GM19395 (cell line): Measurements from ENCODE around the gene AQP2.

Experiments
- ATAC-seq: cut with Tn5 transposase; IDR thresholded peaks from one replicate; pipeline ENCODE4 v1.9.1; 2021; ENCODE audit warnings: mild to moderate bottlenecking, moderate library complexity; ENCODE audit not compliant: unreplicated experiment

Gene AQP2

GRCh38 chr12:49954863-49955830 lies 4.6 kb downstream of the AQP2 start:
- ATAC-seq, result no peak

GRCh38 chr12:49955899-49956662 lies 5.5 kb downstream of the AQP2 start:
- no peak for ATAC-seq

- ATAC-seq, result no peak
These were observed 6.4 kb downstream of the AQP2 start for GRCh38 chr12:49956663-49957569.

DNA sequence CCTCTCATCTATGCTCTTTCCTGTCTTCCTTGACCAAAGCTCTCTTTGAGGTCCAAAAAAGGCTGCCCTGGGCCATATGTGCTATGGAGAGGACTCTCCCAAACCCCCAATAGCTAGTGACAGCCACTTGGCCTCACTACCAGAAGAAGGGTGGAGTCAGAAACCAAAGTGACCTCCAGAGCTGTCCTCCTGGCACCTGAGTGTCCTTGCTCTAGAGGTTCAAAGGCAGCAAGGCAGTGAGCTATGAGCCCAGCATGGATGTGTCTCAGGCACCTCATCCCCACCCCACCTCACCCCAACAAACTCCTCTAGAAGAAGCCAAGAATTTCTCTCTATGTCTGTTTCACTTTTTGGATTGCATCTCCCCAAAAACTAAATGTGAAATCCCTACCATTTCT lies 7.0 kb downstream of the AQP2 start:
- no peak for ATAC-seq

DNA sequence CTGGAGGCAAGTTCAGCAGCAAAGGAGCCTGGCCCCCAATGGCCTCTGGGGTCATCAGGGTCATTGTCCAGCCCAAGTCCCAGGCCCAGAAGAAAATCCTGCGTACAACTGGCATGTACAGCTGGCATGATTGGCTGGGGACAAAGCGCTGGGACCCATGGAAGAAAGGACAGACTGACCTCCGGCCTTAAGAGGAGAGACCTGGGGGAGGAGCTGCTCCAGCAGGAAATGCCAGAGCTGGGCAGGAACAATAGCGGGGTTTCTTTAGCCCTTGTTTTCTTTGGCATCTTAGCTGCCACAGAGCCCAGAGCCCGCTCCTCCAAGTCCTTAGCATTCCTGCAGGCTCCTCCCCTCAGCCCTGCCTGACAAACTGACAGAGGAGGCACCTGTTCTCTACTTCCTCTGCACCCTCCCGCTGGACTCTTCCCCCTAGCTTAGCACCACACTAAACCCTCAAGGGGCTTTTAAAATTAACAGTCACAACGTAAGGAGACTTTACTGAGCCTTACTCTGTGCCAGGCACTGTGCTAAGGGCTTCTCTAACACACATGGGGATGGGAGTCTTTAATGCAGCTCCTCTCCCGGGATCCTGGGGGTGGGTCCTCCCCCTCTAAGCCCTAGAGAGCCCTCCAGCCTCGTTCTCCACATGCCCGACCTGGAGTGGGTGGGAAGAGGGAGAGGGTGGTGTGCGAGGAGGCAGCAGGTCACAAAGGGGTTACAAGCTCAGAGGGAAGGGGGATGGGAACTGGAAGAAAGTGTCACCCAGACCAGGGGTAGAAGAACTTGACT lies 9.3 kb downstream of the AQP2 start:
- ATAC-seq, result no peak

DNA sequence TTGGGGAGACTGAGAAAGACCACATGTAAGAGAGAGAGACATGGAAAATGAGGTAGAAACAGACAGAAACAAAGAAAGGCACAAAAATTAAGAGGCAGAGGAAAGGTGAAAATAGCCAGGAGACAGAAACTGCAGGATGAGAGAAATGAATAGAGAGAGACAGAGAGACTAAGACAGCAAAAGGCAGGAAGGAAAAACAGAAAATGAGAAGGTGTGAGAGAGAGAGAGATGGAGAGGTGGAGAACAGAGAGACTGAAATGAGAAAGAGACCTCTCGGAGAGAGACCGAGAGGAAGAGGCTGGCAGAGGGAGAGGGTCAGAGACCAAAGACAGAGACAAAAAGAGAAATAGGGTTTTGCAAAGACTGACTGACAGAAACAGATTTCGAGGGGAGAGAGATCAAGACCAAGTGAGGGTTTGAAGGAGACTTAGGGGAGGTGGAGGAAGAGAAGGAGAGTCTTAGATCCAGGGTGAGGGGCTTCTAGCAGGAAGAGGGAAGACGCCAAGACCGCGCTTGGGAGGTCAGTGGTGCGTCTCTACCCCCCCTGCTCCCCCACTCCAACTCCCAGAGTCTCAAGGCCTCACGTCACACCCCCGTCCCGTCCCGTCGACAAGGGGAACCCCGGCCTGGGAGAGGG lies 10.1 kb downstream of the AQP2 start:
- ATAC-seq, result no peak

GRCh38 chr12:49961111-49961922 lies 10.8 kb downstream of the AQP2 start, which contains the start of gene AQP5:
TSS of gene AQP5 (plus strand) at chr12:49961872. CDS start at chr12:49962018, 146 bp downstream.
- ATAC-seq, result no peak

GRCh38 chr12:49961993-49962764 lies 11.6 kb downstream of the AQP2 start:
- no peak for ATAC-seq

- ATAC-seq, result no peak
These were observed 12.6 kb downstream of the AQP2 start for GRCh38 chr12:49962861-49963765.

DNA sequence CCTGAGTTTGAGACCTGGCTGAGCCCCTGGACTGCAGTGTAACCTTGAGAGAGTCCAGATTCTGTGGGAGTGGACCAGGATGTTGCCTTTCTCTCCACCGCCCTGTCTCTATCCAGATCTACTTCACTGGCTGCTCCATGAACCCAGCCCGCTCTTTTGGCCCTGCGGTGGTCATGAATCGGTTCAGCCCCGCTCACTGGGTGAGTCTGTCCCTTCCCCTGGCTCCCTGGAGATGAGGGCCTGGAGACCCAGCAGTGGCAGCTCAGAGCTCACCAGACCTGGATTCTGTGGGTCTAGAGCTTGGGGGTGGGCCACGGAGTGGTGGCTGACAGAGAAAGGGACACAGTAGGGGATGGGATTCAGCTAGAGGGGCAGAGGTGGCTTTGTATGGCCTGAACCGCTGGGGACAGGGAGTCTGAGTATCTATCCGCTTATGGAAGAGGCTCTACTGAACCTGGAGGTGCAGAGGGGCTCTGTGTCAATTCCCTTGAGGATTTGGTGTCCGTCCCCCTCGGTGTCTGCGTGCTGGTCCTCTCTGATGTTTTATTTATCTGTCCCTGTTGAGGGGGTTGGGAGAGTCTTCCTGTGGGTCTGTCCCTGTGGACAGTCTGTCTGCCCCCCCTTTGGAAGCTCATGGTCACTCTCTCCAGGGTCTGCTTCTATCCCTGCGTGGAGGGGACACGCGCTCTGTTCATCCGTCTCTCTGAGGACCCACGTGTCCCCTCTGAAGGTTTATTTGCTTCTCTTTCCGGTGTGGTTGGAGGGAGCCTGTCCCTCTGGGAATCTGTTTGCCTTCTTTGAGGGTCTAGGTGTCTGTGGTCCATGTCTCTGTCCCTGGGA lies 13.7 kb downstream of the AQP2 start:
- ATAC-seq, result no peak

GRCh38 chr12:49964849-49965624 lies 14.5 kb downstream of the AQP2 start:
- no peak for ATAC-seq

GRCh38 chr12:49965836-49966235 lies 15.3 kb downstream of the AQP2 start:
- no peak for ATAC-seq

DNA sequence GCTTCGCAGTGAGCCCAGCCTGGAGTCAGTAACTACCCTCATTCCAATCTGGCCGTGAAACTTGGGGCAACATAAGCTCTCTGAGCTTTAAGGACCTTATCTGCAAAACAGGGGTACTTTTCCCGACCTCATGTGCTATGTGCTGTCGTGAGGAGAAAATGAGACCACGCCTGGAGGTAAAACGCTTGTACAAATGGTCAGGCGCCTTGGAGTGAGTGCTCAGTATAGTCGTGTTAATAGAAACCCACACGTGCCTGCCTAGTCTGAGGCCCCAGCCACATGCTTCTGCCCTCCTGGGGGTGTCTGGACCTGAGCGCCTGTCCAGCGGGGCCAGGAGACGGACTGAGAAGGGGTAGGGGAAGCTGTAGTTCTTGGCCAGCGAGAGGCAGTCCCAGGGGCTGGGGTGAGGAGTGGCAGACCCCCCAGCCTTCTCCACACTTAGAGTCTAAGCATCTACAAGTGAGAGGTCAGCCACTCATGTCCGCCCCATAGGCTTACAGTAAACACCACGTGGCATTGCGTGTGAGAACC lies 16.0 kb downstream of the AQP2 start:
- ATAC-seq, result no peak

DNA sequence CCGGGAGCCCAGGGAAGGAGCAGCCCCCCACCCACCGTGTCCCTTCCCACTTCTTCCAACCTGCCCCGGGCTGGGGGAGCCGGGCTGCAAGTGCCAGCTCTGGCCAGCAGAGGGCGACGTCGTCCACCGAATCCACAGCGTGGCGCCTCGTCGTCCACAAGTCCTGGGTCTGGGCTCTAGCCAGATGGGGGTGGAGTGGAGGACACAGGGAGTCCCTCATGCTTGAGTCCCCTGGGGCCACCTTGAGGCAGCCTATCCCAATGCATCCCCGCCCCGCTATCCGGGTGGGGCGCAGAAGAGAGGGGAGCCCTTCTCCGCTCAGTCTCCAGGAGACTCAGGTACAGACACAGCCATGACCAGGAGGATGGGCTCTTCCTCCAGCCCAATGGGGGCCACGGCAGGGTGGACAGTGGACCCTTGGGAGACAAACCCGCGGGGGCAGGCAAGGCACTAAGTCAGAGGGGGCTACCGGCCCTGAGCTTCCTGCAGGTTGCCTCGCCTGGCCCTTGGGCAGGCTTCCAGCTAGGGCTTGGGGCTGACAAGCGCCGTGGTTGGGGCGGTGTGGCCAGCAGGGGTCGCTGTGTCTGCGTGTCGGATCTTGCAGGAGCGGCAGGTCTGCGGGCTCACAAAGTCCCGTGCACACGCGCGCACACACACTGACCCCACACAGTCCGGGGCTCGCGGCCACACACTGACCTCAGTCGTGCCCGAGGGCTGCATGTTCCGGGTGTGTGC lies 16.7 kb downstream of the AQP2 start:
- peak; percentile 79 for ATAC-seq
